ENCODE results near the gene SMC4. TPM values are rescaled to one million over a fixed set of nuclear protein-coding genes. Genes with fewer than 3 reads are reported as not detected.

SMC4 gene
- total RNA-seq, 1 experiment from 2014 or later: 116 TPM

DNA sequence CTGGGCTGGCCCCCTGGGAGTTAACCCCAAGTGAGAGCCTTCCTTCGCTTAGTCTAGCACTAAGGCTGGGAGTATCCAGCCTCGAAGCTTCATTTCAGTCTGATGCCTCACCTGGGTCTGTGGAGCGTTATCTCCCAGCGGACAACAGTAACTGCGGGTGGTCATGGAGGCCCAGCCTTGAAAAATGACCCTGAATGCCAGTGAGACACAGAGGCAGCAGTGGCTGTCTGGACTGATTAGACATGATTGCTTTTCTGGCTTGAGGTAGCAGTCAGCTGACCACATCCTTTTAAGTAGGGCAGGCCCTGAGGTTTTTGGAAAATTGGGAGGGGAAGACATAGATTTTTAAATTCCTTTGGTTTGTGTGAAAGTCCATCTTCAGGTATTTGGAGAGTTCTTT is 78.3 kb downstream of the SMC4 start:
- no peak for DNase-seq (ENCODE audit: unreplicated experiment)
- TF ChIP-seq CTCF (IDR thresholded peaks at IDR 0.05; ENCODE audit: unreplicated experiment): no peak
- BruUV-seq (replicated peaks): no TSS peak
- Mint-ChIP-seq H3K4me3 (ENCODE audit: unreplicated experiment) (no peak overlapping the region), H3K36me3 (ENCODE audit: insufficient read depth, unreplicated experiment) (no peaks in the 10 kb centered on the region), H3K9me3 (ENCODE audit: unreplicated experiment) (no peaks in the 10 kb centered on the region), H3K27ac (ENCODE audit: low read depth, unreplicated experiment) (no peak overlapping the region), H3K27me3 (ENCODE audit: insufficient read depth, unreplicated experiment) (no peaks in the 10 kb centered on the region), H3K4me1 (ENCODE audit: insufficient read depth, unreplicated experiment) (no peaks in the 10 kb centered on the region)
- intact Hi-C loops (cut with micrococcal nuclease): no loop called here
- ChIA-PET CTCF (interaction anchor here (1.7 kb wide), 1 partner anchor 8 kb away, joined by 7 read pairs; no protein-coding TSS in a partner anchor), POLR2A (no interaction called here)

- intact Hi-C loops (cut with micrococcal nuclease): no loop called here
- H3K36me3 Mint-ChIP-seq (ENCODE audit: insufficient read depth, unreplicated experiment): no peaks in the 10 kb centered on the region
- POLR2A ChIA-PET: interaction anchor here (0.6 kb wide), 1 partner anchor 72 kb away, joined by 3 read pairs; no protein-coding TSS in a partner anchor
Observed at GRCh38 chr3:160478338-160478737, 78.9 kb downstream of the SMC4 start.

GRCh38 chr3:160479376-160479775 is 79.9 kb downstream of the SMC4 start:
- intact Hi-C loops (cut with micrococcal nuclease): no loop called here
- H3K36me3 Mint-ChIP-seq (ENCODE audit: insufficient read depth, unreplicated experiment): no peaks in the 10 kb centered on the region
- no peaks in the 10 kb centered on the region for H3K9me3 Mint-ChIP-seq (ENCODE audit: unreplicated experiment)
- POLR2A ChIA-PET: interaction anchor here (1.3 kb wide), 1 partner anchor 30 kb away, joined by 3 read pairs; the partner anchor contains the start of gene TRIM59
- TF ChIP-seq CTCF (IDR thresholded peaks at IDR 0.05; ENCODE audit: unreplicated experiment): no peak
- H3K4me1 Mint-ChIP-seq (ENCODE audit: insufficient read depth, unreplicated experiment): no peaks in the 10 kb centered on the region
- BruUV-seq (replicated peaks): no TSS peak
- H3K27ac Mint-ChIP-seq (ENCODE audit: low read depth, unreplicated experiment): no peak overlapping the region
- CTCF ChIA-PET: no interaction called here
- H3K4me3 Mint-ChIP-seq (ENCODE audit: unreplicated experiment): no peak overlapping the region
- no peaks in the 10 kb centered on the region for H3K27me3 Mint-ChIP-seq (ENCODE audit: insufficient read depth, unreplicated experiment)
- no peak for DNase-seq (ENCODE audit: unreplicated experiment)

More at GRCh38 chr3:160478338-160478737, 78.9 kb downstream of the SMC4 start:
- CTCF ChIA-PET: no interaction called here
- H3K27ac Mint-ChIP-seq (ENCODE audit: low read depth, unreplicated experiment): no peak overlapping the region
- H3K27me3 Mint-ChIP-seq (ENCODE audit: insufficient read depth, unreplicated experiment): no peaks in the 10 kb centered on the region
- no peaks in the 10 kb centered on the region for H3K4me1 Mint-ChIP-seq (ENCODE audit: insufficient read depth, unreplicated experiment)
- H3K4me3 Mint-ChIP-seq (ENCODE audit: unreplicated experiment): no peak overlapping the region
- DNase-seq (ENCODE audit: unreplicated experiment): no peak
- no peaks in the 10 kb centered on the region for H3K9me3 Mint-ChIP-seq (ENCODE audit: unreplicated experiment)
- no TSS peak for BruUV-seq (replicated peaks)
- TF ChIP-seq CTCF (IDR thresholded peaks at IDR 0.05; ENCODE audit: unreplicated experiment): no peak

GRCh38 chr3:160480931-160481330 is 81.5 kb downstream of the SMC4 start:
- ChIA-PET POLR2A (no interaction called here), CTCF (interaction anchor here (0.6 to 1.1 kb wide), 5 partner anchors 16 to 360 kb away, joined by 3 to 6 read pairs (median 3); no protein-coding TSS in a partner anchor)
- Mint-ChIP-seq H3K27ac (ENCODE audit: low read depth, unreplicated experiment) (no peak overlapping the region), H3K36me3 (ENCODE audit: insufficient read depth, unreplicated experiment) (no peaks in the 10 kb centered on the region), H3K4me1 (ENCODE audit: insufficient read depth, unreplicated experiment) (no peaks in the 10 kb centered on the region), H3K9me3 (ENCODE audit: unreplicated experiment) (no peaks in the 10 kb centered on the region), H3K4me3 (ENCODE audit: unreplicated experiment) (no peak overlapping the region), H3K27me3 (ENCODE audit: insufficient read depth, unreplicated experiment) (no peaks in the 10 kb centered on the region)
- TF ChIP-seq CTCF (IDR thresholded peaks at IDR 0.05; ENCODE audit: unreplicated experiment): no peak
- BruUV-seq (replicated peaks): no TSS peak
- DNase-seq (ENCODE audit: unreplicated experiment): peak; percentile 13
- intact Hi-C loops (cut with micrococcal nuclease): loop anchor here (10.0 kb wide), 1 partner anchor 1216 kb away; no protein-coding TSS in a partner anchor
